Omental fat pad (tissue), 4 donors: ENCODE measurements around the gene ARHGAP42. TPM values are rescaled to one million over a fixed set of nuclear protein-coding genes. Genes with fewer than 3 reads are reported as not detected.
"Not testable (repeated sequence)": the region's sequence is repeated elsewhere in the genome, so short reads cannot be mapped to it uniquely, and the experiment has no call there.

Experiments
- ATAC-seq: fragments of 150-250 bp; one replicate; pipeline ENCODE4 v1.9.1; 2016; ENCODE audit warnings: mild to moderate bottlenecking, moderate library complexity; ENCODE audit not compliant: low FRiP score
- DNase-seq: peaks from one replicate; pipeline ENCODE4 v3.0.0-alpha.2; 2019; ENCODE audit warnings: low spot score
- CTCF ChIP-seq, 3 donors: fragments of 450-650 bp; IDR thresholded peaks; one replicate each; pipeline ENCODE4 v1.5.1; 2016 to 2017; ENCODE audit warnings: antibody characterized with exemption in 3 of 3, mild to moderate bottlenecking in 3 of 3, moderate library complexity in 2 of 3
- total RNA-seq, 4 donors: library from RNA; depleted of rRNA; stranded (reverse); fragments of >200 nt; gene quantifications; one replicate each; pipeline ENCODE4 v1.1.0, GENCODE V29; 2016

The ARHGAP42 gene
- total RNA-seq, 4 donors from 2014 or later, result 9.6 to 47.4 (median 15.7) TPM

GRCh38 chr11:100746448-100746847, 59.4 kb downstream of the ARHGAP42 start:
- ATAC-seq (no peak), DNase-seq (no peak)
- no peak for TF ChIP-seq CTCF (IDR thresholded peaks at IDR 0.05)

- no peak for TF ChIP-seq CTCF (IDR thresholded peaks at IDR 0.05)
- ATAC-seq (no peak), DNase-seq (no peak)
These were observed 61.1 kb downstream of the ARHGAP42 start for GRCh38 chr11:100748153-100748552.

- not testable (repeated sequence) for DNase-seq, ATAC-seq
These were observed 62.9 kb downstream of the ARHGAP42 start for GRCh38 chr11:100749887-100750565.

- ATAC-seq, result not testable (repeated sequence)
These were observed 63.4 kb downstream of the ARHGAP42 start for GRCh38 chr11:100750566-100750891.

GRCh38 chr11:100752371-100753171, 65.5 kb downstream of the ARHGAP42 start:
- no peak for TF ChIP-seq CTCF (IDR thresholded peaks at IDR 0.05)
- no peak for ATAC-seq
- no peak for DNase-seq

More at GRCh38 chr11:100750566-100750891, 63.4 kb downstream of the ARHGAP42 start:
- DNase-seq, result not testable (repeated sequence)

- no peak for ATAC-seq
- no peak for DNase-seq
- TF ChIP-seq CTCF (IDR thresholded peaks at IDR 0.05), result no peak
These were observed 66.1 kb downstream of the ARHGAP42 start for GRCh38 chr11:100753172-100753543.

- no peak for ATAC-seq
- no peak for TF ChIP-seq CTCF (IDR thresholded peaks at IDR 0.05)
- no peak for DNase-seq
These were observed 66.5 kb downstream of the ARHGAP42 start for GRCh38 chr11:100753571-100753970.

GRCh38 chr11:100756559-100756958, 69.5 kb downstream of the ARHGAP42 start:
- ATAC-seq (no peak), DNase-seq (no peak)
- TF ChIP-seq CTCF (IDR thresholded peaks at IDR 0.05), result no peak
